ENCODE results near the gene PTPRA.
"Not testable (repeated sequence)": the region's sequence is repeated elsewhere in the genome, so short reads cannot be mapped to it uniquely, and the experiment has no call there.

PTPRA gene

GRCh38 chr20:2889797-2890196, 16.5 kb downstream of the PTPRA start:
- DNase-seq, result no peak

GRCh38 chr20:2890742-2891141, 17.5 kb downstream of the PTPRA start:
- DNase-seq, result no peak

- DNase-seq, result no peak
Observed at GRCh38 chr20:2891343-2891742, 18.1 kb downstream of the PTPRA start.

GRCh38 chr20:2892376-2892775, 19.1 kb downstream of the PTPRA start:
- no peak for DNase-seq

DNA sequence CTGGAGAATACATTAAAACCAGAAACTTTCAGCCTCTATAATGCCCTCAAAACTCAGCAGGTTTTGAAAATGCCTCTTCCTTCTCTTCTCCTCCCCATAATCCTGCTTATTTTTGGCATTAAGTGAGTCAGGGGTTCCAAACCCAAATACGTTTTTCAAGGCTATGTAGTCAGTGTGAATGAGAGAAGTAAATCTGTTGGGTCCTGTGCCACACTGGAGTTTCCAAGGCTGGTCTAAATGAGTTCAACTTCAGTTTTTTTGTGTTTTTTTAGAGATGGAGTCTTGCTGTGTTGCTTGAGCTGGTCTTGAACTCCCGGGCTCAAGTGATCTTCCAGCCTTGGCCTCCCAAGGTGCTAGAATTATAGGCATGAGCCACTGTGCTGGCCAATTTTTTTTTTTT, 20.9 kb downstream of the PTPRA start:
- no peak for DNase-seq

- DNase-seq, result not testable (repeated sequence)
Observed at GRCh38 chr20:2895154-2895553, 21.9 kb downstream of the PTPRA start.

DNA sequence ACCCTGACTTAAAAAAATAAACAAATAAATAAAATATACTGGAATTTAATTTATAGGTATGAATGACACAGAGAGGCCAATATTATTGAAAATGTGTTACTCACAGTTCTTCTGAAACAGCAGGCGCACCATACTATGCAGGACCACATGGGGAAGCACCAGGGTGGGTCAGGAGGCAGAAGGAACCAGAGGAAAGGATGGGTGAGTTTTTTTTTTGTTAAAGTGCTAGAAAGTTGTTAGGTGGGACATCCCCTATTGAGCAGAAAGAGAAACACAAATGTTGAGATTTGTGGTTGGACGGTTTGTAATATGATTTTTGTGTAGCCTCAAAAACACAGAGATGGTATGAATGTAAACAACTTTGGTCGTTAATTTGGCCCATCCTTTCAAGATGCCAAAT, 26.0 kb downstream of the PTPRA start:
- DNase-seq, result no peak

- no peak for DNase-seq
Observed at GRCh38 chr20:2900845-2901592, 27.7 kb downstream of the PTPRA start.

GRCh38 chr20:2902291-2902690, 29.0 kb downstream of the PTPRA start:
- DNase-seq, result no peak

- no peak for DNase-seq
Observed at GRCh38 chr20:2902818-2903217, 29.5 kb downstream of the PTPRA start.

DNA sequence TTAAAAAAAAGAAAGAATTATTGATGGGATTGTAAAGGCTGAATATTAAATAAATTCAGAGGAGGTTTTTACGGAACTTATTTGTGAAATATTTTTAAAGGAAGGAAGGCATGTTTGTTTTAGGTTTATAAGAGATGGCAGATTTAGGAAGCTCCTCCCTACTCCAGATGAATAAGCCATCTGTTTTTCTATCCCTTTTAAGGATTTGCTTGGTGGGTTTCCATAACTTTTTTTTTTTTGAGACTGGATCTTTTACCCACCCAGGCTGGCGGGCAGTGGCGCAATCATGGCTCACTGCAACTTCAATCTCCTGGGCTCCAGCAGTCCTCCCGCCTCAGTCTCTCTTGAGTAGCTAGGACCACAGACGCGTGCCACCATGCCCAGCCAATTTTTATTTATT, 30.4 kb downstream of the PTPRA start:
- DNase-seq, result no peak

- DNase-seq, result no peak
Observed at GRCh38 chr20:2907519-2907918, 34.2 kb downstream of the PTPRA start.

- DNase-seq, result no peak
Observed at GRCh38 chr20:2909953-2910352, 36.7 kb downstream of the PTPRA start.

- DNase-seq, result no peak
Observed at GRCh38 chr20:2911200-2911599, 37.9 kb downstream of the PTPRA start.

- DNase-seq, result no peak
Observed at GRCh38 chr20:2914160-2914559, 40.9 kb downstream of the PTPRA start.

DNA sequence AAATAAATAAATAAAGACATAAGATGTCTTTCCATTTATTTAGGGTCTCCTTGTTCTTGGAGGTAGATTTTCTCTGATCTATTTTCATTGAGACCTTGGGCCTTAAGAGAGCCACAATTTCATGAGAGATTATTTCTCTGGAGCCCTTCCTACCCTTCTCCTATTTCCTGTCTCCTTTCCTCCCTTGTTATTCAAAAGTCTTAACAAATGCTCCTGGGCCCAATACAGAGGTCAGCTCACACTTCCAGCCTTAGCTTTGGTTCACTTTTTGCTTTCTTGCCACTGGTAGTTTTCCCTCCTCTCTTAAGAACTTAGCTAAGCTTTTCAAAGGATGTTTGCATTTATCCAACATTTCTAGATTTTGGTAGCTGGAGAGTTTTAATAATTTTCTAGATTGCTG, 44.0 kb downstream of the PTPRA start:
- DNase-seq, result no peak

- DNase-seq, result no peak
Observed at GRCh38 chr20:2918096-2919049, 45.1 kb downstream of the PTPRA start.

DNA sequence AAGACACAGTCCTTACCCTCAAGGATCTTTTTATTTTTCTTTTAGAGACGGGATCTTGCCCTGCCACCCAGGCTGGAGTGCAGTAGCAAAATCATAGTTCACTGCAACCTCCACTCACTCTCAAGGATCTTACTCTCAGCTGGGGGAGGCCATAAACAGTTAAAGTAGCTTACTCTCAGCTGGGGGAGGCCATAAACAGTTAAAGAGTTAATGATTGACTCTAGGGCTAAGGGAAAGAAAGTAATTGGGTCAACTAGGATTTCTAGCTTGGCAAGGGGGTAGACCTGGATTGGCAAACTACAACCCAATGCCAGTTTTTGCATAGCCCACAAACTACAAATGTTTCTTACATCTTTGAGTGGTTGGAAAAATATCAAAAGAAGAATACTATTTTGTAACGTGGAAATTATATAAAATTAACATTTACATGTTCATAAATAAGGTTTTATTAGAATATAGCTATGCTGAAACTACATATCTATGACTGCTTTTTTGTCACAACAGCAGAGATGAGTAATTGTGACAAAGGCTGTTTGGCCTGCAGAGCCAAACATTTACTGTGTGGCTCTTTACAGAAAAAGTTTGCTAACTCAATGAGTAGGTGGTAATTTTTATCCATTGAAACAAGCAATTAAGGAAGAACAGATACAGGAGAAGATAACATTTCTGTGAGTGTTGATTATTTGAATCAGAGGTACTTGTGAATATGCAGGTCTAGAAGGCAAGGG, 46.4 kb downstream of the PTPRA start:
- no peak for DNase-seq

- DNase-seq, result no peak
Observed at GRCh38 chr20:2920473-2920872, 47.2 kb downstream of the PTPRA start.

- no peak for DNase-seq
Observed at GRCh38 chr20:2921506-2921905, 48.2 kb downstream of the PTPRA start.

GRCh38 chr20:2922957-2923356, 49.7 kb downstream of the PTPRA start:
- no peak for DNase-seq

DNA sequence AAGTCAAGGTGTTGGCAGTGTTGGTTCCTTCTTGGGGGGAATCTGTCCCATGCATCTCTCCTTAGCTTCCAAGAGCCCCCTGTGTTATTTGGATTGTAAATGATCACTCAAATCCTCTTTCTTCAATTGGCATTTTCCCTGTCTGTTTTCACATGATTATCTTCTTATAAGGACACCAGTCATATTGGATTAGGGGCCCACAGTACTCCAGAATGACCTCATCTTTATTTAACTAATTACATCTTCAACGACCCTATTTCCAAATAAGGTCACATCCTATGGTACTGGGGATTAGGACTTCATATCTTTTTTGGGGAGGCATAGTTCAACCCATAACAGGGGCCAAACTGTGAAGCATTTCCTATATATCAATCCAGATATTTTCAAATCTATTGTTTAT, 57.3 kb downstream of the PTPRA start:
- DNase-seq, result no peak

- DNase-seq, result no peak
Observed at GRCh38 chr20:2932498-2932897, 59.2 kb downstream of the PTPRA start.

Data from activated CD4-positive, alpha-beta T cell treated with anti-CD3 and anti-CD28 coated beads, Interleukin-2, amount 50 U/mL, for 1 hour (primary cell).